OCI-LY1 (cell line): ENCODE measurements around the gene ACADL.

Experiments
- H2AFZ ChIP-seq: fragments of 200-600 bp; sonication (generic), shearing (Covaris generic); 2 replicates; pipeline ENCODE4 v1.6.0; 2014; ENCODE audit warnings: antibody characterized with exemption, mild to moderate bottlenecking, low read length
- H3F3A ChIP-seq: fragments of 200-600 bp; sonication (generic), shearing (Covaris generic); 2 replicates; pipeline ENCODE4 v1.6.0; 2014; ENCODE audit warnings: mild to moderate bottlenecking, antibody characterized with exemption, low read length, moderate library complexity; ENCODE audit not compliant: insufficient read depth
- H3K27ac ChIP-seq: fragments of 200-600 bp; sonication (generic); 2 replicates; pipeline ENCODE4 v1.5.1; 2014; ENCODE audit warnings: low read length, mixed run types, mild to moderate bottlenecking, low read depth; ENCODE audit not compliant: poor library complexity, severe bottlenecking
- H3K27me3 ChIP-seq: fragments of 200-600 bp; sonication (generic); 2 replicates; pipeline ENCODE4 v1.6.0; 2014; ENCODE audit warnings: antibody characterized with exemption, mild to moderate bottlenecking, low read length, moderate library complexity; ENCODE audit not compliant: insufficient read depth
- H3K36me3 ChIP-seq: fragments of 200-600 bp; sonication (generic); 2 replicates; pipeline ENCODE4 v1.6.1; 2014; ENCODE audit warnings: mild to moderate bottlenecking, antibody characterized with exemption, low read length, moderate library complexity, mixed read lengths; ENCODE audit not compliant: insufficient read depth
- H3K4me1 ChIP-seq: fragments of 200-600 bp; sonication (generic); 2 replicates; pipeline ENCODE4 v1.5.1; 2014; ENCODE audit warnings: mild to moderate bottlenecking, low read length, moderate library complexity; ENCODE audit not compliant: insufficient read depth, severe bottlenecking
- H3K4me2 ChIP-seq: fragments of 200-600 bp; sonication (generic), shearing (Covaris generic); 2 replicates; pipeline ENCODE4 v1.6.1; 2014; ENCODE audit warnings: low read length
- H3K4me3 ChIP-seq: fragments of 200-600 bp; sonication (generic); 2 replicates; pipeline ENCODE4 v1.5.1; 2014; ENCODE audit warnings: low read length, low read depth, mild to moderate bottlenecking, mixed read lengths; ENCODE audit not compliant: poor library complexity, severe bottlenecking
- H3K79me2 ChIP-seq: fragments of 200-600 bp; shearing (Covaris generic); 2 replicates; pipeline ENCODE4 v1.6.1; 2016; ENCODE audit warnings: mixed run types, low read length, mixed read lengths; ENCODE audit not compliant: insufficient read depth
- H3K9ac ChIP-seq: fragments of 200-600 bp; sonication (generic), shearing (Covaris generic); 2 replicates; pipeline ENCODE4 v1.6.1; 2014; ENCODE audit warnings: mild to moderate bottlenecking, low read length, mixed read lengths
- H3K9me2 ChIP-seq: fragments of 200-600 bp; sonication (generic), shearing (Covaris generic); 2 replicates; pipeline ENCODE4 v1.6.1; 2014; ENCODE audit warnings: low read depth, mild to moderate bottlenecking, low read length, mixed read lengths
- H3K9me3 ChIP-seq: fragments of 200-600 bp; shearing (Covaris generic); 2 replicates; pipeline ENCODE4 v1.6.1; 2014; ENCODE audit warnings: low read length, mixed read lengths
- H4K20me1 ChIP-seq: fragments of 200-600 bp; sonication (generic), shearing (Covaris generic); 2 replicates; pipeline ENCODE4 v1.6.0; 2016; ENCODE audit warnings: mild to moderate bottlenecking, low read length; ENCODE audit not compliant: insufficient read depth
- EZH2 ChIP-seq: fragments of 200-600 bp; sonication (generic), shearing (Covaris generic); IDR thresholded peaks from 2 replicates; pipeline ENCODE4 v1.8.0; 2017; ENCODE audit warnings: borderline replicate concordance, mixed run types, mild to moderate bottlenecking, antibody characterized with exemption, low read length, moderate library complexity, mixed read lengths
- TF ChIP-seq, protein P1 (sequence below): fragments of 200-600 bp; sonication (generic), shearing (Covaris generic); IDR thresholded peaks from 2 replicates; pipeline ENCODE4 v1.5.1; 2017; ENCODE audit warnings: mild to moderate bottlenecking, antibody characterized with exemption, low read length, moderate library complexity, mixed read lengths

ACADL gene

DNA sequence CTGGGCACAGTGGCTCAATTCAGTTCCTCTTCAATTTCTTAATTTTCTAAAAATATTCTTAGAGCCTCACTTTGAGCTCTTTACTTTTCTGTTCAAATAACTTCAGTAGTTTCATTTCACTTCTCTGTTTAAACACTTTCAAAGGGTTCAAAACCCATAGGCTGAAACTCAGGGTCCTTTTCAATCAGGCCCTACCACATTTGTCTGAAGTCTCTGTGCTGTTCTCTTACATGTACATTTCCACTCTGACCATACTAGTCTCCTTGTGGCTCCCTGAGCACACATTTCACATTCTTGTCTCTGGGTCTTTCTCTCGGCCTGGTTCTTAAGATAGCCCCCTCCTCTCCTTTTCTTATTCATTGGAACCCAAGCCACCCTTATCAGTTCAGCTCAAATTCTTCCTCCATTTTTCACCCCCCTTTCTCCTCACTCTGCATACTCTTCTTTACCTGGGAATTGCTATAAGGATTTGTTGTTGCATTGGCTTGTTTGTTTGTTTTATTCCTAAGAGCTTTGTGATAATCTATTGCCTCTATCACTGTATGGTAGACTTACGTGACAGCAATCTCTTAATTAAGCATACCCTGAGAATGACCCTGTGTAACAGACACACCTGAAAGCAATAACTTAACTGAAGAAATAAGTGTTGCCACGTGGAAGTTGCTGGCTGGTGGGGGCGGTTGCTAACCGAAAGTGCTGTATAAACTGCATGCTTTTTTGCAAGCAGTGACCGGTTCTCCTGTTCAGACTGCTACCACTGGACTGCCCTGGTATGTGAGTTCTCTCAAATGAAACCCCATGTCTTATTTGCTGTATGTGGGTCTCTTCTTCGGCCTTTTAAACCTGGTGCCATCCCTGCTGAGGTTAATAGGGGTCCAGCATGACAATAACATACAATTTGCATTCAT, 27.7 kb upstream of the ACADL start:
- no peak overlapping the region for H3K9ac ChIP-seq
- no peaks in the 10 kb centered on the region for H4K20me1 ChIP-seq
- H3K36me3 ChIP-seq: no peaks in the 10 kb centered on the region
- no peaks in the 10 kb centered on the region for H3K4me1 ChIP-seq
- TF ChIP-seq, protein P1, sequence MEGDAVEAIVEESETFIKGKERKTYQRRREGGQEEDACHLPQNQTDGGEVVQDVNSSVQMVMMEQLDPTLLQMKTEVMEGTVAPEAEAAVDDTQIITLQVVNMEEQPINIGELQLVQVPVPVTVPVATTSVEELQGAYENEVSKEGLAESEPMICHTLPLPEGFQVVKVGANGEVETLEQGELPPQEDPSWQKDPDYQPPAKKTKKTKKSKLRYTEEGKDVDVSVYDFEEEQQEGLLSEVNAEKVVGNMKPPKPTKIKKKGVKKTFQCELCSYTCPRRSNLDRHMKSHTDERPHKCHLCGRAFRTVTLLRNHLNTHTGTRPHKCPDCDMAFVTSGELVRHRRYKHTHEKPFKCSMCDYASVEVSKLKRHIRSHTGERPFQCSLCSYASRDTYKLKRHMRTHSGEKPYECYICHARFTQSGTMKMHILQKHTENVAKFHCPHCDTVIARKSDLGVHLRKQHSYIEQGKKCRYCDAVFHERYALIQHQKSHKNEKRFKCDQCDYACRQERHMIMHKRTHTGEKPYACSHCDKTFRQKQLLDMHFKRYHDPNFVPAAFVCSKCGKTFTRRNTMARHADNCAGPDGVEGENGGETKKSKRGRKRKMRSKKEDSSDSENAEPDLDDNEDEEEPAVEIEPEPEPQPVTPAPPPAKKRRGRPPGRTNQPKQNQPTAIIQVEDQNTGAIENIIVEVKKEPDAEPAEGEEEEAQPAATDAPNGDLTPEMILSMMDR: no peak
- no peak for TF ChIP-seq EZH2
- no peaks in the 10 kb centered on the region for H3F3A ChIP-seq
- H3K9me3 ChIP-seq: no peaks in the 10 kb centered on the region
- H3K9me2 ChIP-seq: no peaks in the 10 kb centered on the region
- H3K4me2 ChIP-seq: no peak overlapping the region
- H3K79me2 ChIP-seq: no peaks in the 10 kb centered on the region
- H3K27ac ChIP-seq: no peak overlapping the region
- H3K27me3 ChIP-seq: no peaks in the 10 kb centered on the region
- no peak overlapping the region for H3K4me3 ChIP-seq
- H2AFZ ChIP-seq: no peak overlapping the region

DNA sequence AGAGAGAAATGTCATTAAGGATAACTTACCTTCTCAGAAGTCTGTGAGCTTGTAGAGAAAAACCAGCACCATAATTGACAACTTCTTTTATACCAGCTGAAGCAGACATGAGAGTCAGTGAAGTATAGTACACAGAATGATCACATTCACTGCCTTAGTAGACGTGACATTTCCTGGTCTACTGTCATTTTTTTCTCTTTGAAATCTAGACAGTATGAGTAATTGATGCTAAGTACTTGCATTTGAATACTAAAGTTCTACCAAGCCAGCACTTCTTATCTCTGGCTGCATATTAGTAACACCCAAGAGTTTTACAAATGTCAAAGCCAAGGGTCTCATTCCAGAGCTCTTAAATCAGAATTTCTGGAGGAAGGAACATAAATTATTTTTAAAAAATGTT, 25.4 kb upstream of the ACADL start:
- Histone ChIP-seq H3K9me2 (no peaks in the 10 kb centered on the region), H3K9me3 (no peaks in the 10 kb centered on the region), H3K79me2 (no peaks in the 10 kb centered on the region), H3K4me1 (no peaks in the 10 kb centered on the region), H3K36me3 (no peaks in the 10 kb centered on the region), H3K27ac (no peak overlapping the region), H3K4me2 (no peak overlapping the region), H3K4me3 (no peak overlapping the region), H2AFZ (no peak overlapping the region), H3K27me3 (no peaks in the 10 kb centered on the region), H3F3A (no peaks in the 10 kb centered on the region), H4K20me1 (no peaks in the 10 kb centered on the region), H3K9ac (no peak overlapping the region)
- TF ChIP-seq, protein P1: no peak
- TF ChIP-seq EZH2: no peak

DNA sequence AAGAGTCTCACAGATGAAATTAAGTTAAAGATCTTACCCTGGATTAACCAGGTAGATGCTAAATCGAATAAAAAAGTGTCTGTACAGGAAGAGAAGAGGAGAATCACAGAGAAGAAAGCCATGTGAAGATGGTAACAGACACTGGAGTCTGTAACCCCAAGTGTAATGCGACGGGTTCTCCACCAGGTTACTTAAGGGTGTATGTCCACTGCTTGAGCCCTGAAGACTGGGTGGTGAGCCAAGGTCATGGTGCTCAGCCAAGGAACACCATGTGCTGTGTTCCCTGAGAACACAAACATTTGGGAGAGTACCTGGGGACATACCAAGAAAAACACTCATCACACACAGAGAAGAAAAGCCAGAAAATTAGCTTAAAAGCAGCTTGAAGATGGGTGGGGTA, 8.2 kb upstream of the ACADL start:
- TF ChIP-seq, protein P1: no peak
- TF ChIP-seq EZH2: no peak
- Histone ChIP-seq H3F3A (no peaks in the 10 kb centered on the region), H3K4me3 (no peak overlapping the region), H3K9me2 (no peaks in the 10 kb centered on the region), H2AFZ (no peak overlapping the region), H3K79me2 (no peaks in the 10 kb centered on the region), H3K9me3 (no peaks in the 10 kb centered on the region), H3K4me1 (no peaks in the 10 kb centered on the region), H3K27ac (no peak overlapping the region), H4K20me1 (no peaks in the 10 kb centered on the region), H3K4me2 (no peak overlapping the region), H3K9ac (no peak overlapping the region), H3K36me3 (no peaks in the 10 kb centered on the region), H3K27me3 (no peaks in the 10 kb centered on the region)
